ENCODE measurements around the gene LSAMP.

- TF ChIP-seq CTCF (IDR thresholded peaks at IDR 0.05; ENCODE audit: insufficient read depth, low read depth, low read length) (no peak), EZH2 (IDR thresholded peaks at IDR 0.05; ENCODE audit: insufficient read depth, low read length) (no peak)
Measured at GRCh38 chr3:116154389-116154788, 290.9 kb downstream of the LSAMP start.

Measured in astrocyte (in vitro differentiated cells and primary cell).